Measurements from ENCODE around the gene HECTD2. TPM values are rescaled to one million over a fixed set of nuclear protein-coding genes. Genes with fewer than 3 reads are reported as not detected.

HECTD2 gene
- total RNA-seq, 1 donor: 15.1 TPM

- H3K4me3 ChIP-seq (ENCODE audit: low read depth, low read length): no peak overlapping the region
- TF ChIP-seq, protein P1, sequence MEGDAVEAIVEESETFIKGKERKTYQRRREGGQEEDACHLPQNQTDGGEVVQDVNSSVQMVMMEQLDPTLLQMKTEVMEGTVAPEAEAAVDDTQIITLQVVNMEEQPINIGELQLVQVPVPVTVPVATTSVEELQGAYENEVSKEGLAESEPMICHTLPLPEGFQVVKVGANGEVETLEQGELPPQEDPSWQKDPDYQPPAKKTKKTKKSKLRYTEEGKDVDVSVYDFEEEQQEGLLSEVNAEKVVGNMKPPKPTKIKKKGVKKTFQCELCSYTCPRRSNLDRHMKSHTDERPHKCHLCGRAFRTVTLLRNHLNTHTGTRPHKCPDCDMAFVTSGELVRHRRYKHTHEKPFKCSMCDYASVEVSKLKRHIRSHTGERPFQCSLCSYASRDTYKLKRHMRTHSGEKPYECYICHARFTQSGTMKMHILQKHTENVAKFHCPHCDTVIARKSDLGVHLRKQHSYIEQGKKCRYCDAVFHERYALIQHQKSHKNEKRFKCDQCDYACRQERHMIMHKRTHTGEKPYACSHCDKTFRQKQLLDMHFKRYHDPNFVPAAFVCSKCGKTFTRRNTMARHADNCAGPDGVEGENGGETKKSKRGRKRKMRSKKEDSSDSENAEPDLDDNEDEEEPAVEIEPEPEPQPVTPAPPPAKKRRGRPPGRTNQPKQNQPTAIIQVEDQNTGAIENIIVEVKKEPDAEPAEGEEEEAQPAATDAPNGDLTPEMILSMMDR (IDR thresholded peaks at IDR 0.05; ENCODE audit: insufficient read depth, low read depth, low read length): no peak
- no peak for DNase-seq (ENCODE audit: low read depth)
These were observed 126.6 kb downstream of the HECTD2 start for GRCh38 chr10:91536733-91537132.

DNA sequence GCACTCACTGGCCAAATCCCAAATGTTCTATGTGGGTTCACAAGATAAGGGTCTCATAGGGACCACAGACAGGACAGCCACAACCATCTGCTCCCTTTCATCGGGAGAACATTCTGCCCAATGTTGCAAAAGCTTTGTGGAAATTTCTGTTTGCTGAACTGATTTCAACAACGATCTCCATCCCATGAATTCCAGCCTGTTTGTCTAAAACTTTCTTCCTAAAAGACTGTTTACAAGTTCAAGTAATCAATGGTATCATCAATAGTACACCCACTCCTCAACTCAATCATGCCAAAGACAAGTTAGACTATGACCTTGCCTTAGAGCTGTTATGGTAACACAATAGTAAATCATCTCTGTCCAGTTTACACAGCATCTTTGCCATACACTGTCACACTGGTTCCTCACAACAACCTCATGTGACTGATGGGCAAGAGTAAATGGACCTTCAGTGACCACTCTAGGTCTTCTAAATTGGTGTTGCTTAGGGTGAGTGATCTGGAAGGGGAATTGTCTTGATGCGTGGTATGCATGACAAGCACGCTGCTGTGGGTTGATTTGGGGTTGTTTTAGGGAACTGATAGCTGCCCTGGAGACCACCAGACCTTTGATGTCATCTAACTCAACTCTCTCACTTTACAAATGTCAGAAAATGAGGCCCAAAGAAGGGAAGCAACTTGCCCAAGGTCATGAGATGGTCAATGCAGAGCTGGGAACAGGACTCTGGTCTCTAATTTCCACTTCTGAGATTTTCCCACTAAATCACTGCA is 127.7 kb downstream of the HECTD2 start:
- TF ChIP-seq, protein P1 (IDR thresholded peaks at IDR 0.05; ENCODE audit: insufficient read depth, low read depth, low read length): no peak
- DNase-seq (ENCODE audit: low read depth): no peak
- H3K4me3 ChIP-seq (ENCODE audit: low read depth, low read length): no peak overlapping the region

- TF ChIP-seq, protein P1 (IDR thresholded peaks at IDR 0.05; ENCODE audit: insufficient read depth, low read depth, low read length): no peak
- no peak overlapping the region for H3K4me3 ChIP-seq (ENCODE audit: low read depth, low read length)
- DNase-seq (ENCODE audit: low read depth): no peak
These were observed 129.8 kb downstream of the HECTD2 start for GRCh38 chr10:91539930-91540329.

DNA sequence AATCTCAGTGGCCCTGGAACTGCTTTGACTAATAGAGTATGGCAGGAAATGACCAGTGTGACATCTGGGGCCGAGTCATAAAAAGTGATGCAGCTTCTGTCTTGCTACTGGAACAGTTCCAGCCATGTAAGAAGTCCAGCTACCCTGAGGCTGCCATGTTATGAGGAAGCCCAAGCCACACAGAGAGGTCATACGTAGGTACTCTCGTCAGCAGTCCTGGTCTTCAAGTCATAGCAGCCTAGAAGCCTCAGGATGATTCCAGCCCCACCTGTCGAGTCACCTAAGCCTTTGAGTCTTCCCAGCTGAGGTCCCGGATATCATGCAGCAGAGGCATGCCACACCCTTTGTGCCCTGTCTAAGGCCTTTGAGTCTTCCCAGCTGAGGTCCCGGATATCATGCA is 130.6 kb downstream of the HECTD2 start:
- peak; percentile 49 for DNase-seq (ENCODE audit: low read depth)
- TF ChIP-seq, protein P1 (IDR thresholded peaks at IDR 0.05; ENCODE audit: insufficient read depth, low read depth, low read length): no peak

DNA sequence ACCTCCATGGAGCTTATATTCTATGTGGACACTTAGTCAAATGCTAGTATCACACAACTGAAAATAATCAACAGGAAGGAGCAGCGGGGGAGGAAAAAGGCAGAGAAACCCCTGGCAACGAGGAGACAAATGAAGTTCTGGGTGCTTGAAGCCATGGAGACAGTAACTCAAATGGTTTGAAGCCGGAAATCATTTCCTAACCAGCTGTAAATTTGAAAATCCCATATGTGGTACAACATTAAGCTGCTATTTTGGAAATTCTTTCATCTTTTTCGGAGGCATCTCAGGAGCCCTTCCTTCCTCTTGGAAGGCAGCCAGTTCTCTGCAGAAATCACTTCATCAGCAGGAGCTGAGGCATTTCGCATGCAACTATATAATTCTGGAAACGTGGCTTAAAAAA is 131.3 kb downstream of the HECTD2 start:
- TF ChIP-seq, protein P1 (IDR thresholded peaks at IDR 0.05; ENCODE audit: insufficient read depth, low read depth, low read length): no peak
- DNase-seq (ENCODE audit: low read depth): peak; percentile 80

More for the DNA sequence above, 130.6 kb downstream of the HECTD2 start:
- no peak overlapping the region for H3K4me3 ChIP-seq (ENCODE audit: low read depth, low read length)

GRCh38 chr10:91545384-91545783 is 135.2 kb downstream of the HECTD2 start:
- no peak for DNase-seq (ENCODE audit: low read depth)
- TF ChIP-seq, protein P1 (IDR thresholded peaks at IDR 0.05; ENCODE audit: insufficient read depth, low read depth, low read length): no peak
- no peak overlapping the region for H3K4me3 ChIP-seq (ENCODE audit: low read depth, low read length)

More for the DNA sequence above, 131.3 kb downstream of the HECTD2 start:
- no peak overlapping the region for H3K4me3 ChIP-seq (ENCODE audit: low read depth, low read length)
